NCI-H748 treated with DMSO at 0.1 percent for 48 hours (cell line): ENCODE measurements around the gene NR2E3.

Experiments used
- DNase-seq: peaks from one replicate; lab custom pipeline; 2025; lab: John Stamatoyannopoulos, UW

The NR2E3 gene

GRCh38 chr15:71810256-71811035 lies at the start of gene NR2E3:
Gene NR2E3, plus strand, starts transcription at chr15:71810554. Its CDS starts 190 bp downstream, at chr15:71810744.
- DNase-seq: no peak

- no peak for DNase-seq
These were observed 49.5 kb upstream of the NR2E3 start for GRCh38 chr15:71760852-71761251.

- DNase-seq: no peak
These were observed 48.7 kb upstream of the NR2E3 start for GRCh38 chr15:71761649-71762048.

GRCh38 chr15:71768184-71768583 lies 42.2 kb upstream of the NR2E3 start:
- DNase-seq: no peak

GRCh38 chr15:71773206-71773859 lies 37.0 kb upstream of the NR2E3 start:
- DNase-seq: no peak

GRCh38 chr15:71775856-71776255 lies 34.5 kb upstream of the NR2E3 start:
- DNase-seq: no peak

GRCh38 chr15:71776304-71776703 lies 34.0 kb upstream of the NR2E3 start:
- DNase-seq: no peak

- no peak for DNase-seq
These were observed 33.0 kb upstream of the NR2E3 start for GRCh38 chr15:71777216-71777943.

GRCh38 chr15:71779073-71779797 lies 31.1 kb upstream of the NR2E3 start:
- DNase-seq: no peak

GRCh38 chr15:71780115-71780976 lies 30.0 kb upstream of the NR2E3 start:
- DNase-seq: no peak

GRCh38 chr15:71781179-71781964 lies 29.0 kb upstream of the NR2E3 start:
- no peak for DNase-seq

GRCh38 chr15:71781965-71782265 lies 28.4 kb upstream of the NR2E3 start:
- no peak for DNase-seq

GRCh38 chr15:71782422-71783165 lies 27.8 kb upstream of the NR2E3 start:
- DNase-seq: no peak

- no peak for DNase-seq
These were observed 25.6 kb upstream of the NR2E3 start for GRCh38 chr15:71784719-71785118.

- DNase-seq: no peak
These were observed 24.4 kb upstream of the NR2E3 start for GRCh38 chr15:71785996-71786395.

GRCh38 chr15:71786673-71787072 lies 23.7 kb upstream of the NR2E3 start:
- DNase-seq: no peak

GRCh38 chr15:71788646-71789579 lies 21.4 kb upstream of the NR2E3 start:
- no peak for DNase-seq

- no peak for DNase-seq
These were observed 20.7 kb upstream of the NR2E3 start for GRCh38 chr15:71789616-71790015.

GRCh38 chr15:71790081-71790480 lies 20.3 kb upstream of the NR2E3 start:
- no peak for DNase-seq
